IPS DF 6.9 (cell line): ENCODE measurements around the gene RAPGEFL1.
"Not testable (repeated sequence)": the region's sequence is repeated elsewhere in the genome, so short reads cannot be mapped to it uniquely, and the experiment has no call there.

Experiments
- DNase-seq: peaks from one replicate; pipeline ENCODE4 v3.0.0-alpha.2; 2013; ENCODE audit warnings: low read depth, low spot score
- H3K27ac ChIP-seq: one replicate; pipeline ENCODE4 v1.5.1; 2013; ENCODE audit warnings: low read length, control low read depth
- H3K27me3 ChIP-seq: 2 replicates; pipeline ENCODE4 v1.6.1; 2013; ENCODE audit warnings: mild to moderate bottlenecking, low read length; ENCODE audit not compliant: control insufficient read depth, insufficient read depth
- H3K36me3 ChIP-seq: 2 replicates; pipeline ENCODE4 v1.6.1; 2013; ENCODE audit warnings: low read length; ENCODE audit not compliant: control insufficient read depth, insufficient read depth
- H3K4me1 ChIP-seq: 2 replicates; pipeline ENCODE4 v1.6.1; 2013; ENCODE audit warnings: low read length; ENCODE audit not compliant: control insufficient read depth, insufficient read depth
- H3K4me3 ChIP-seq: 2 replicates; pipeline ENCODE4 v1.5.1; 2013; ENCODE audit warnings: mild to moderate bottlenecking, low read length
- H3K9me3 ChIP-seq: 2 replicates; pipeline ENCODE4 v1.6.1; 2013; ENCODE audit warnings: low read length, inconsistent platforms; ENCODE audit not compliant: control insufficient read depth, insufficient read depth
- whole genome bisulfite sequencing: extraction: QIAGEN DNeasy Blood & Tissue Kit; methylation state at CpG from one replicate; pipeline ENCODE4 v1.1.7; 2013; ENCODE audit warnings: mixed read lengths, missing lambda C conversion rate; ENCODE audit not compliant: insufficient read length, insufficient coverage; 5-methylcytosine and 5-hydroxymethylcytosine counted together

The RAPGEFL1 gene

DNA sequence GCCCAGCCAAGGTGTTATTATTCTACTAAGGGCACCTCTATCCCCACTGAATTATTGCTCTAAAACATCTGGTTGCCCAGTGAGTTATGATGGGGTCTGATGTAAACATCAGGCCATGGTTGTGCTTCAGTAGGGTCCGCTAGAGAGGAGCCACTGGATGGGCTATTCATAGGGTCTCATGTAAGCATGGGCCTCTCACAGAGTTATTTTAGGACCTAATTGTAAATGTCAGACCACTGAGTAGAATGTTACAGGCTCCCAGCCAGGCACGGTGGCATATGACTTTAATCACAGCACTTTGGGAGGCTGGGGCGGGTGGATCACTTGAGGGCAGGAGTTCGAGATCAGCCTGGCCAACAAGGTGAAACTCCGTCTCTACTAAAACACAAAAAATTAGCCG is 5.3 kb downstream of the RAPGEFL1 start:
- Histone ChIP-seq H3K4me3 (no peak overlapping the region), H3K4me1 (no peaks in the 10 kb centered on the region), H3K27ac (no peak overlapping the region), H3K36me3 (no peaks in the 10 kb centered on the region), H3K27me3 (no peaks in the 10 kb centered on the region), H3K9me3 (no peaks in the 10 kb centered on the region)
- no peak for DNase-seq
- WGBS: no CpG with 5 or more reads among the region's 6 CpGs

DNA sequence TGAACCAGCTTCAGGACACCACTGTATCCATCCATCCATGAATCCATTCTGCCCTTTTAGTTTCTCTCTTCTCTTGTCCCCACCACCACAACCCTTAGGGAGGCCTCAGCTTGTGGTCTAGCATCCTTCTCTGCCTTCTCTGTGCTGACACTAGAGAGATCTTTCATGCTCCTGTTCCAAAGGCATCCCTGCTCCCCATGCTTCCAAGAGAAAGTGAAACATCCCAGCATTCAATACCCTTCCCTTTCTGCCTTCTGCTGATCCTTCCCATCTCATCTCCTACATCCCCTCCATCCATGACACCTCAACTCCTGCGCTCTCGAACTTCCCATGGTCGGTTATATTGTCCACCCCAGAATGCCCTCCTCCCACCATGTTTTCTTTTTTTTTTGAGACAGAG is 10.0 kb downstream of the RAPGEFL1 start:
- DNase-seq: no peak
- Histone ChIP-seq H3K9me3 (no peaks in the 10 kb centered on the region), H3K27me3 (no peaks in the 10 kb centered on the region), H3K27ac (no peak overlapping the region), H3K36me3 (0 out of 2 replicates have a peak, but pooled peaks cover 5% of the 10 kb centered on the region), H3K4me1 (peaks cover 3% of the 10 kb centered on the region; the same call in 1 of the 2 replicates), H3K4me3 (no peak overlapping the region)
- no CpG with 5 or more reads among the region's 3 CpGs for WGBS

DNA sequence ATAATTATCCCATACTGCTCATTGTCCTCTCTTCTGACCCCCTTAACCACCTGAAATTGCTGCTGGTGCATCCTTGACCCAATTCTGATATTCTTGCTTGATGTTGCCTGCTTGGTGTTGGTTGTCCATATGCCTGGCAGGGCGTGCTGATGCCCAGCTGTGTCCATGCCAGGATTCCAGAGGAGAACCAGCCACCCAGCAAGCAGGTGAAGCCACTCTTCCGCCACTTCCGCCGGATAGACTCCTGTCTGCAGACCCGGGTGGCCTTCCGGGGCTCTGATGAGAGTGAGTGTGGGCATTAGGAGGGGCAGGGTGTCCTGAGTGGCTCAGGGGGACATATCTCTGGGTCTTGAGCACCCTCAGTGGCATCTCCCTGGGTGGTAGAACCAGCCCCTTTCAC is 11.4 kb downstream of the RAPGEFL1 start:
- Histone ChIP-seq H3K9me3 (no peaks in the 10 kb centered on the region), H3K4me1 (peaks cover 3% of the 10 kb centered on the region; the same call in 1 of the 2 replicates), H3K4me3 (no peak overlapping the region), H3K27me3 (no peaks in the 10 kb centered on the region), H3K27ac (no peak overlapping the region), H3K36me3 (0 out of 2 replicates have a peak, but pooled peaks cover 5% of the 10 kb centered on the region)
- no CpG with 5 or more reads among the region's 6 CpGs for WGBS
- DNase-seq: no peak

DNA sequence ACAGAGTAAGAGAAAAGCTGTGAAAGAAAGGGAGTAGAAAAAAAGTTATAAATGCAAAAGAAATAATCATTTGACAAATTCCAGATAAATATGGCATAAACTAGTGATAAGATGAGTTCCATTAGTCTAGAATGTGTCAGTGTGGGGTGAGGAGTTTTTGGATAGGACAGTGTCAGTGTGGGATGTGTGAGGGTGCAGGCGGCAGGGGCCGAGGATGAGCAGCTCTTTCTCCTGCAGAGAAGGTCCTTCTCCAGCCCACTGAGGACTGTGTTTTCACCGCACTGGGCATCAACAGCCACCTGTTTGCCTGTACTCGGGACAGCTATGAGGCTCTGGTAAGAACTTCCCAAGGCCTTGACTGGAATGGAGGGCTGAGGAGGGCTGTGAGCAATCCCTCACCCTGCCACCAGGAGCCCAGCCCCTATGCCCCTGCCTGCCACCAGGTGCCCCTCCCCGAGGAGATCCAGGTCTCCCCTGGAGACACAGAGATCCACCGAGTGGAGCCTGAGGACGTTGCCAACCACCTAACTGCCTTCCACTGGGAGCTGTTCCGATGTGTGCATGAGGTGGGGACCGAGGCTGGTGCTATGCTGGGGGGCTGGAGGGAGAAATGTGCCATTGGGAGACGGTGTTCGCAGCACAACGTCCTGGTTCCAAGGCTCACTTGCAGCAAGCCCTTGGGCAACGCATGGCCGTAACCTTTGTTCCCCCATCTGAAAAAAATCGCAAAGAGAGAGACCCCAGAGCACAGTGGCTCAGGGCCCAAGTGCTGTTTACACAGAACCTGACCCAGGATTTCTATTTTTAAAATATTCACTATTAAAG is 13.1 kb downstream of the RAPGEFL1 start:
- Histone ChIP-seq H3K4me1 (peaks cover 6% of the 10 kb centered on the region), H3K27ac (no peak overlapping the region), H3K36me3 (0 out of 2 replicates have a peak, but pooled peaks cover 5% of the 10 kb centered on the region), H3K4me3 (peak overlapping the region; percentile 11; the same call in 1 of the 2 replicates), H3K27me3 (no peaks in the 10 kb centered on the region), H3K9me3 (no peaks in the 10 kb centered on the region)
- WGBS: no CpG with 5 or more reads among the region's 15 CpGs
- DNase-seq: no peak

DNA sequence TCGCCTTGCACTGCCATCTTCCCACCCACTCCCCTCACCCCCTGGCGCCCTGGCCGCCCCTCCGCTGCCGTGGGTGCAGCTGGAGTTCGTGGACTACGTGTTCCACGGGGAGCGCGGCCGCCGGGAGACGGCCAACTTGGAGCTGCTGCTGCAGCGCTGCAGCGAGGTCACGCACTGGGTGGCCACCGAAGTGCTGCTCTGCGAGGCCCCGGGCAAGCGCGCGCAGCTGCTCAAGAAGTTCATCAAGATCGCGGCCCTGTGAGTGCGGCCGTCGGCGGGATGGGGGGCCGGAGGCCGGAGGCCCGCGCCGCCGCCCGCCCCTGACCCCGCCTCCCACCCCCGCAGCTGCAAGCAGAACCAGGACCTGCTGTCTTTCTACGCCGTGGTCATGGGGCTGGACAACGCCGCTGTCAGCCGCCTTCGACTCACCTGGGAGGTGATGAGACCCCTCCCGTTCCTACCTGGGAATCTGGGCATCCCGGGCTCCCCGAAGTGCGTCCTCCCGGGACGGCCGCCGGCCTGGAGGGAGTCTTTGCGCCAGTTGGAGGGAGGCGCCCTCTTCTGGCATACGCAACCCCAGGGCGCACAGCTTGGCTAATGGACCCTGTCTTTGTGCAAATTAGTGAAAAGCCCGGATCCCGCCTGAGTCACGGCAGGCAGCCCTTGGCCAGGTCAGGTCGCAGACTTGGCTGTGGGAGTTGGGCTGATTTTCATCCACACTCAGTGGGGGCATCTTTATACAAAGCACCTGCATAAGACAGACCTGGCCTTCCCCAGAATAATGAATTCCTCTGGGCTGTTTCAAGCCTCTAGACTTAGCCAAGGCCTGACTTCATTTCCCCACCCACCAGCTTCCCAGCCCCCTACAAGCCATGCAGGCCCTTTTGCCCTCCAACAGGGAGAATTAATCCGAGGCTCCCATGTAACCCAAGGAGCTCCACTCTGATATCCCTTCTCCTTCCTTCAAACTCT is 14.3 kb downstream of the RAPGEFL1 start:
- Histone ChIP-seq H3K27ac (no peak overlapping the region), H3K4me3 (peak overlapping the region; percentile 93)

DNA sequence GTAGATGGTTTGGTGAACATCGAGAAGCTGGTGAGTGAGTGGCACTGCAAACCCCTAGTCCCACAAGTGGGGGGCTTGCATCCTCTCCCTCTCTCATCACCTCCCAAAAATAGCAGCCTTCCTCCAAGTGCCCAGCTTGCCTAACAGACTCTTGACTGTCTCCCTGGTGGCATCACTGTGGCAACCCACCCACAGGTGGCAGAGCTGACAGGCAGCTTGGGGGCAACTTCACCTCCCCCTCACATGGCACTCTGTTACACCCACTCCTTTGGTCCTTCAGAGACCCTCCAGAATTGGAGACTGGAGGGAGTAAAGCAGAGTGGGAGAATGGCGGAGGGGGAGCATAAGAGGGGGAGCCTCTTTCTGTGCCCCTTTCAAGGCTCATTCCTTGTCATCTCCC is 15.7 kb downstream of the RAPGEFL1 start:
- Histone ChIP-seq H3K9me3 (no peaks in the 10 kb centered on the region), H3K4me3 (no peak overlapping the region), H3K27me3 (no peaks in the 10 kb centered on the region), H3K4me1 (peaks cover 6% of the 10 kb centered on the region), H3K27ac (no peak overlapping the region), H3K36me3 (0 out of 2 replicates have a peak, but pooled peaks cover 5% of the 10 kb centered on the region)
- no CpG with 5 or more reads among the region's 2 CpGs for WGBS
- no peak for DNase-seq

More for the DNA sequence above, 14.3 kb downstream of the RAPGEFL1 start:
- Histone ChIP-seq H3K9me3 (no peaks in the 10 kb centered on the region), H3K4me1 (peaks cover 6% of the 10 kb centered on the region), H3K36me3 (0 out of 2 replicates have a peak, but pooled peaks cover 5% of the 10 kb centered on the region), H3K27me3 (no peaks in the 10 kb centered on the region)
- no CpG with 5 or more reads among the region's 60 CpGs for WGBS
- no peak for DNase-seq

DNA sequence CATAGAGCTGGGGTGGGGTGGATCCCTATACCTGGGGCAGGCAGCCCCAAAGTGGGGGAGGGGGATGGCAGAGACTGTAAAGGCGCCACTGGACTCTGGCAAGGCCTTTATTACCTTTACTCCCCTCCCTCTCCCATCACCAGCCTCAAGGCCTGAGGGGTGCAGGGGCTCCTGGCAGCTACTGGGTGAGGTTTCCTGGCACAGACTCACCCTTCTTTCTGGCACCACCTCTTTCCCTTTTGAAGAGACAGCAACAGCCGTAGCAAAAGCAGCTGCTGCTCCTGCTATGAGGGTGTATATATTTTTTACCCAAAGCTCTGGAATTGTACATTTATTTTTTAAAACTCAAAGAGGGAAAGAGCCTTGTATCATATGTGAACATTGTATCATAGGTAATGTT is 17.6 kb downstream of the RAPGEFL1 start:
- no peak overlapping the region for H3K27ac ChIP-seq
- H3K9me3 ChIP-seq: no peaks in the 10 kb centered on the region

DNA sequence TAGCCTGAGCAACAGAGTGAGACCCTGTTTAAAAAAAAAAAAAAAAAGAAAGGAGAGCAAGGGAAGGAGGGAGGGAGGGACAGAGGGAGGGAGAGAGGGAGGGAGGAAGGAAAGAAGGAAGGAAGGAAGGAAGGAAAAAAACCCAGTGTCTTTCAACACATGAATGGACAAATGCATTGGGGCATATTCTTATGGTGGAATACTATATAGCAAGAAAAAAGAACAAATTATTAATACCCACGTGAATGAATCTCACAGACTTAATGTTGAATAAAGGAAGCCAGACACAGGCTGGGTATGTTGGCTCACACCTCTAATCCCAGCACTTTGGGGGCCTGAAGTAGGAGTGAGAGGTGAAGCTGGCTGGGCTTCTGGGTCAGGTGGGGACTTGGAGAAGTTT is 20.3 kb downstream of the RAPGEFL1 start:
- Histone ChIP-seq H3K36me3 (no peaks in the 10 kb centered on the region), H3K9me3 (no peaks in the 10 kb centered on the region), H3K4me1 (peaks cover 3% of the 10 kb centered on the region; the same call in 1 of the 2 replicates), H3K27ac (no peak overlapping the region), H3K4me3 (no peak overlapping the region), H3K27me3 (no peaks in the 10 kb centered on the region)
- WGBS: no CpG with 5 or more reads among the region's 1 CpG
- DNase-seq: no peak

More for the DNA sequence above, 17.6 kb downstream of the RAPGEFL1 start:
- no CpG with 5 or more reads among the region's 2 CpGs for WGBS
- H3K4me1 ChIP-seq: peaks cover 6% of the 10 kb centered on the region
- H3K36me3 ChIP-seq: 0 out of 2 replicates have a peak, but pooled peaks cover 2% of the 10 kb centered on the region
- no peak overlapping the region for H3K4me3 ChIP-seq
- H3K27me3 ChIP-seq: no peaks in the 10 kb centered on the region
- no peak for DNase-seq

DNA sequence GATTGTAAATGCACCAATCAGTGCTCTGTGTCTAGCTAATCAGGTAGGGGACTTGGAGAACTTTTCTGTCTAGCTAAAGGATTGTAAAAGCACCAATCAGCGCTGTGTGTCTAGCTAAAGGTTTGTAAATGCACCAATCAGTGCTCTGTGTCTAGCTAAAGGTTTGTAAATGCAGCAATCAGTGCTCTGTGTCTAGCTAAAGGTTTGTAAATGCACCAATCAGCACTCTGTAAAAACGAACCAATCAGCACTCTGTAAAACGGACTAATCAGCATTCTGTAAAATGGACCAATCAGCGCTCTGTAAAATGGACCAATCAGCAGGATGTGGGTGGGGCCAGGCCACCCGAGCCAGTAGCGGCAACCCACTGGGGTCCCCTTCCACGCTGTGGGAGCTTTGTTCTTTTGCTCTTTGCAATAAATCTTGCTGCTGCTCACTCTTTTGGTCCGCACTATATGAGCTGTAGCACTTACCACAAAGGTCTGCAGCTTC is 20.7 kb downstream of the RAPGEFL1 start:
- not testable (repeated sequence) for H3K36me3 ChIP-seq, H3K4me3 ChIP-seq, H3K9me3 ChIP-seq, H3K4me1 ChIP-seq, H3K27ac ChIP-seq, H3K27me3 ChIP-seq, DNase-seq
- WGBS: no CpG with 5 or more reads among the region's 8 CpGs

DNA sequence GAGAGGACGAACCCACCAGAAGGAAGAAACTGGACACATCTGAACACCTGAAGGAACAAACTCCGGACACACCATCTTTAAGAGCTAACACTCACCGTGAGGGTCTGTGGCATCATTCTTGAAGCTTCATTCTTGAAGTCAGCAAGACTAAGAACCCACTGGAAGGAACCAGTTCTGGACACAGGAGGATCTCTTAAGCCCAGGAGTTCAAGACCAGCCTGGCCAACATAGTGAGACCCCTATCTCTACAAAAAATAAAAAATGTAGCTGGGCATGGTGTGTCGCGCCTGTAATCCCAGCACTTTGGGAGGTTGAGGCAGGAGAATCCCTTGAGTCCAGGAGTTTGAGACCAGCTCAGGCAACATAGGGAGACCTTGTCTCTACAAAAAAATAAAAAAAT is 21.3 kb downstream of the RAPGEFL1 start:
- Histone ChIP-seq H3K36me3 (no peaks in the 10 kb centered on the region), H3K4me3 (no peak overlapping the region), H3K9me3 (no peaks in the 10 kb centered on the region), H3K27me3 (no peaks in the 10 kb centered on the region), H3K4me1 (peaks cover 3% of the 10 kb centered on the region; the same call in 1 of the 2 replicates), H3K27ac (no peak overlapping the region)
- no peak for DNase-seq
- WGBS: no CpG with 5 or more reads among the region's 5 CpGs
